ENCODE results near the gene MATN1. TPM values are rescaled to one million over a fixed set of nuclear protein-coding genes. Genes with fewer than 3 reads are reported as not detected.

The MATN1 gene
- total RNA-seq, 1 experiment from 2014 or later, result 0.24 TPM

- no peaks in the 10 kb centered on the region for H3K9me3 Mint-ChIP-seq
- DNase-seq (ENCODE audit: low spot score) (no peak), ATAC-seq (no peak)
- no peak overlapping the region for H3K4me3 Mint-ChIP-seq
- TF ChIP-seq MYBL2 (CRISPR knock-in tag; IDR thresholded peaks at IDR 0.05) (no peak), FOXJ3 (CRISPR knock-in tag; IDR thresholded peaks at IDR 0.05; ENCODE audit: borderline replicate concordance) (no peak), ATF3 (CRISPR knock-in tag; conservative IDR thresholded peaks at IDR 0.05) (no peak), ETV6 (CRISPR knock-in tag; IDR thresholded peaks at IDR 0.05) (no peak), ZNF416 (CRISPR knock-in tag; IDR thresholded peaks at IDR 0.05) (no peak), JUN (CRISPR knock-in tag; IDR thresholded peaks at IDR 0.05) (no peak), ZNF219 (CRISPR knock-in tag; IDR thresholded peaks at IDR 0.05; ENCODE audit: borderline replicate concordance) (no peak), ELF4 (CRISPR knock-in tag; IDR thresholded peaks at IDR 0.05; ENCODE audit: low read depth) (no peak), CREB1 (CRISPR knock-in tag; IDR thresholded peaks at IDR 0.05) (no peak), USF1 (CRISPR knock-in tag; IDR thresholded peaks at IDR 0.05) (no peak), FOXP1 (CRISPR knock-in tag; IDR thresholded peaks at IDR 0.05; ENCODE audit: borderline replicate concordance) (no peak), E2F5 (CRISPR knock-in tag; IDR thresholded peaks at IDR 0.05) (no peak), MAX (CRISPR knock-in tag; IDR thresholded peaks at IDR 0.05) (no peak), GABPB1 (CRISPR knock-in tag; IDR thresholded peaks at IDR 0.05) (no peak), ZNF281 (CRISPR knock-in tag; IDR thresholded peaks at IDR 0.05) (no peak)
- ChIA-PET POLR2A (no interaction called here), CTCF (interaction anchor here (1.0 to 1.5 kb wide), 2 partner anchors 20 to 36 kb away, joined by 3 to 10 read pairs; partner anchors contain the start of gene MATN1)
- H3K27me3 Mint-ChIP-seq (ENCODE audit: low read depth), result no peaks in the 10 kb centered on the region
- no peaks in the 10 kb centered on the region for H3K36me3 Mint-ChIP-seq
- H3K27ac Mint-ChIP-seq, result no peak overlapping the region
- peaks cover 33% of the 10 kb centered on the region for H3K4me1 Mint-ChIP-seq
Measured at GRCh38 chr1:30743584-30744059, 20.2 kb upstream of the MATN1 start.

- Mint-ChIP-seq H3K4me3 (no peak overlapping the region), H3K4me1 (peaks cover 27% of the 10 kb centered on the region), H3K9me3 (no peaks in the 10 kb centered on the region), H3K27me3 (ENCODE audit: low read depth) (no peaks in the 10 kb centered on the region), H3K27ac (no peak overlapping the region), H3K36me3 (no peaks in the 10 kb centered on the region)
- ATAC-seq (no peak), DNase-seq (ENCODE audit: low spot score) (no peak)
- CTCF ChIA-PET, result interaction anchor here (1.0 to 2.8 kb wide), 3 partner anchors 19 to 37 kb away, joined by 3 to 14 read pairs (median 3); partner anchors contain the start of gene MATN1
- POLR2A ChIA-PET, result no interaction called here
- TF ChIP-seq ZBTB43 (CRISPR knock-in tag; IDR thresholded peaks at IDR 0.05) (no peak), E2F1 (CRISPR knock-in tag; IDR thresholded peaks at IDR 0.05) (no peak), ZNF219 (CRISPR knock-in tag; IDR thresholded peaks at IDR 0.05; ENCODE audit: borderline replicate concordance) (no peak), ZSCAN18 (CRISPR knock-in tag; IDR thresholded peaks at IDR 0.05) (no peak), ZNF396 (CRISPR knock-in tag; IDR thresholded peaks at IDR 0.05; ENCODE audit: borderline replicate concordance) (no peak), HMGXB4 (CRISPR knock-in tag; IDR thresholded peaks at IDR 0.05) (no peak), RELA (CRISPR knock-in tag; IDR thresholded peaks at IDR 0.05; ENCODE audit: borderline replicate concordance) (no peak), PREB (CRISPR knock-in tag; IDR thresholded peaks at IDR 0.05; ENCODE audit: borderline replicate concordance) (no peak), CREB1 (CRISPR knock-in tag; IDR thresholded peaks at IDR 0.05) (no peak)
Measured at GRCh38 chr1:30742963-30743559, 19.7 kb upstream of the MATN1 start.

Data from WTC11 (cell line).